Right lobe of liver (tissue), 6 donors: ENCODE results near the gene LAMB3. TPM values are rescaled to one million over a fixed set of nuclear protein-coding genes. Genes with fewer than 3 reads are reported as not detected.

Experiments
- ATAC-seq, 4 donors: fragments of 200-7000 bp; cut with Tn5 transposase; one replicate each; pipeline ENCODE4 v1.9.1; 2020; ENCODE audit warnings: mild to moderate bottlenecking in 4 of 4, moderate library complexity in 4 of 4
- DNase-seq, 3 donors: peaks; one replicate each; pipeline ENCODE4 v3.0.0-alpha.2; 2020
- H3K27ac ChIP-seq, 3 donors: fragments of 200-600 bp; one replicate each; pipeline ENCODE4 v1.8.0; 2022
- H3K27me3 ChIP-seq, 2 donors: fragments of 200-600 bp; one replicate each; pipeline ENCODE4 v1.8.0; 2022
- H3K36me3 ChIP-seq, 4 donors: fragments of 200-600 bp; sonication (generic) in 1 of 4; one replicate each; pipeline versions ENCODE4 v1.5.1 to v1.8.0; 2017 to 2022; ENCODE audit warnings: control low read depth in 1 of 4
- H3K4me1 ChIP-seq, 4 donors: fragments of 200-600 bp; sonication (generic) in 1 of 4; one replicate each; pipeline versions ENCODE4 v1.5.1 to v1.8.0; 2017 to 2022; ENCODE audit warnings: control low read depth in 1 of 4
- H3K4me3 ChIP-seq, 3 donors: fragments of 200-600 bp; one replicate each; pipeline ENCODE4 v1.8.0; 2022
- H3K9me3 ChIP-seq, 4 donors: fragments of 200-600 bp; sonication (generic) in 1 of 4; one replicate each; pipeline versions ENCODE4 v1.5.1 to v1.8.0; 2017 to 2022; ENCODE audit warnings: control low read depth in 1 of 4
- POLR2A ChIP-seq: fragments of 450-650 bp; IDR thresholded peaks from one replicate; pipeline ENCODE4 v1.6.1; 2017; ENCODE audit warnings: antibody characterized with exemption, mild to moderate bottlenecking
- WGBS: methylation state at CpG from one replicate; pipeline ENCODE4 v1.1.6; 2018; ENCODE audit warnings: low coverage, low lambda C conversion rate; ENCODE audit not compliant: insufficient coverage; ENCODE audit errors: missing lambda C conversion rate; 5-methylcytosine and 5-hydroxymethylcytosine counted together
- intact Hi-C, 2 donors: fragments of 100-400 bp; cut with DNase I; formaldehyde crosslinking; loops; one replicate each; pipeline versions ENCODE4 v1.11.2 to v1.14.1; 2022
- total RNA-seq, 6 experiments: library from RNA; depleted of rRNA in 2 of 6; stranded (reverse); fragments of >200 nt in 2 of 6; fragmentation: NEBNext Ultra II Directional in 3 of 6; extraction: Animal tissue kit (Norgen Biotek cat#: 25700) in 3 of 6; gene quantifications; one replicate each; pipeline versions ENCODE4 v1.1.0 to v1.2.4, GENCODE V29; 2016 to 2023
- TF ChIP-seq, protein P1 (sequence below), 4 donors: fragments of 200-600 bp in 3 of 4; fragments of 450-650 bp in 1 of 4; IDR thresholded peaks; one replicate each; pipeline versions ENCODE4 v1.5.1 to v1.8.0; 2016 to 2022; ENCODE audit warnings: antibody characterized with exemption in 4 of 4, mild to moderate bottlenecking in 2 of 4
- donor health status: DM: no; HTN: yes; CAD: no.
- donor health status: DM: no; HTN: no; CAD: no.
- donor health status: DM: no; HTN: no; CAD: no.
- donor health status: DM: no; HTN: yes; CAD: no.
- donor health status: DM: no; HTN: yes; CAD: no.

Gene LAMB3
- total RNA-seq, 6 experiments from 2014 or later: 5.0 to 14.6 (median 8.4) TPM

- H3K27ac ChIP-seq: peak within 1 kb of the TSS; percentile 25 to 81 (median 66)
- TF ChIP-seq, protein P1, sequence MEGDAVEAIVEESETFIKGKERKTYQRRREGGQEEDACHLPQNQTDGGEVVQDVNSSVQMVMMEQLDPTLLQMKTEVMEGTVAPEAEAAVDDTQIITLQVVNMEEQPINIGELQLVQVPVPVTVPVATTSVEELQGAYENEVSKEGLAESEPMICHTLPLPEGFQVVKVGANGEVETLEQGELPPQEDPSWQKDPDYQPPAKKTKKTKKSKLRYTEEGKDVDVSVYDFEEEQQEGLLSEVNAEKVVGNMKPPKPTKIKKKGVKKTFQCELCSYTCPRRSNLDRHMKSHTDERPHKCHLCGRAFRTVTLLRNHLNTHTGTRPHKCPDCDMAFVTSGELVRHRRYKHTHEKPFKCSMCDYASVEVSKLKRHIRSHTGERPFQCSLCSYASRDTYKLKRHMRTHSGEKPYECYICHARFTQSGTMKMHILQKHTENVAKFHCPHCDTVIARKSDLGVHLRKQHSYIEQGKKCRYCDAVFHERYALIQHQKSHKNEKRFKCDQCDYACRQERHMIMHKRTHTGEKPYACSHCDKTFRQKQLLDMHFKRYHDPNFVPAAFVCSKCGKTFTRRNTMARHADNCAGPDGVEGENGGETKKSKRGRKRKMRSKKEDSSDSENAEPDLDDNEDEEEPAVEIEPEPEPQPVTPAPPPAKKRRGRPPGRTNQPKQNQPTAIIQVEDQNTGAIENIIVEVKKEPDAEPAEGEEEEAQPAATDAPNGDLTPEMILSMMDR (IDR thresholded peaks at IDR 0.05): no peak
- peak; percentile 99 for TF ChIP-seq POLR2A
- no peaks in the 10 kb centered on the region for H3K36me3 ChIP-seq
- peak within 1 kb of the TSS; percentile 51 to 86 (median 75) for H3K4me3 ChIP-seq
- peak; percentile 89 to 97 (median 95) for DNase-seq
- 6% methylated on average over 5 of the region's 47 CpGs for WGBS
- H3K9me3 ChIP-seq: no peaks in the 10 kb centered on the region
- H3K27me3 ChIP-seq: no peaks in the 10 kb centered on the region
- H3K4me1 ChIP-seq: peaks cover 0 to 52% (median 23%) of the 10 kb centered on the region in 4 donors
- ATAC-seq: peak; percentile 71 to 88 (median 82)
- intact Hi-C loops: no loop called here
Measured at GRCh38 chr1:209674957-209675564, 22.8 kb upstream of the LAMB3 start, which contains the start of gene G0S2. Gene G0S2 (plus strand): TSS chr1:209675412. CDS start chr1:209675685, 273 bp downstream.

- peak overlapping the region; percentile 25 to 81 (median 52) for H3K27ac ChIP-seq
- no peaks in the 10 kb centered on the region for H3K27me3 ChIP-seq
- peak overlapping the region; percentile 4 to 86 (median 51) for H3K4me3 ChIP-seq
- no peaks in the 10 kb centered on the region for H3K9me3 ChIP-seq
- H3K4me1 ChIP-seq: peaks cover 0 to 52% (median 23%) of the 10 kb centered on the region in 4 donors
- ATAC-seq (peak; percentile 39 to 61 (median 45)), DNase-seq (peak; percentile 58 to 83 (median 67))
- intact Hi-C loops: no loop called here
- H3K36me3 ChIP-seq: no peaks in the 10 kb centered on the region
- TF ChIP-seq POLR2A: peak; percentile 4
- TF ChIP-seq, protein P1 (IDR thresholded peaks at IDR 0.05): no peak
- 9% methylated on average over 7 of the region's 7 CpGs for WGBS
Measured at GRCh38 chr1:209673631-209674417, 21.6 kb upstream of the LAMB3 start.

DNA sequence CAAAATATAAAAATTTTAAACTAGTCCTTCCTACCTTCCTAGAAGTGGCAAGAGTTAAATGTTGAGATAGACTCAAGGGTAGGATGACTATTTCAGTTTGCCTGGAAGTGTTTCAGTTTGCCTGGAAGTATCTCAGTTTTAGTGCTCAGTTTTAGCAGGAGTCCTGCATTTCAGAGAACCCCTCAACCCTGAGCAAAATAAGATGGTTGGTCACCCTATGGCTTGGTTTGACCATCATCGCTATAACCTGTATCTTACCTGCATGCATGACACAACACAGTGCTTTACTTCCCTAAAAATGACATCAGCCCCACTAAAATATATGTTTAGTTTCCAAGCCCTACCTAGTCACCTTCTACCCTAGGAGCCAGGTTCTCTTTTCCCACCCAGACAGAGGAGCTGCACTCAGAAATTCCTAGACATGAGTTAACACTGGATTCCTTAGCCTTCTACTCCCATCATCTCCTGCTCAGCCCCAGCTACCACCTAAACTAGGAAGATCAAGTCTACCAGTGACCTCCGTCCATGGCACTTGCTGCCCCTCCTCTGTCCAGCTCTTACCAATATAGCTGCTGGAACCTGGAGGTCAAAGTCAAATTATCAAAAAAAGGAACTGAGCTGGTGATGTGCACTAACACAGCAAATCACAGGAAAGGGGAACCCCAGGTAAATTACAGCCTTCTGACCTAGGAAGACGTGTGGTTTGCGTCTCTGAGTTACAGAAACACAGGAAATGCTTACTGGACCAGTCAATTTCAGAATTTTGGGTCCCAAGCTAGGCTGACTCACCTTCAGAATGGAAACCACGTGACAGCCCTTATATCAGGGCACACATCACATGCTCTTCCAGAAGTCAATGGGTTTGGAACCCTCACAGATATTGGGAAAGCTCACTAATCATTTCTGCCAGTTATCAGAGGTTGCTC, 20.7 kb upstream of the LAMB3 start:
- H3K36me3 ChIP-seq: no peaks in the 10 kb centered on the region
- DNase-seq (no peak), ATAC-seq (peak in 3 of 4 donors; percentile 2 to 29 (median 13))
- no peaks in the 10 kb centered on the region for H3K27me3 ChIP-seq
- no peaks in the 10 kb centered on the region for H3K9me3 ChIP-seq
- TF ChIP-seq, protein P1 (IDR thresholded peaks at IDR 0.05): no peak
- TF ChIP-seq POLR2A: peak; percentile 63
- intact Hi-C loops: no loop called here
- peak overlapping the region in 1 of 3 donors; percentile 4 for H3K4me3 ChIP-seq
- WGBS: 21% methylated on average over 5 of the region's 5 CpGs
- H3K4me1 ChIP-seq: peaks cover 0 to 52% (median 24%) of the 10 kb centered on the region in 4 donors
- H3K27ac ChIP-seq: peak overlapping the region; percentile 45 to 81 (median 52)

GRCh38 chr1:209670441-209671082, 18.3 kb upstream of the LAMB3 start:
- 23% methylated on average over 1 of the region's 1 CpG for WGBS
- Histone ChIP-seq H3K27me3 (no peaks in the 10 kb centered on the region), H3K4me3 (no peak overlapping the region), H3K36me3 (no peaks in the 10 kb centered on the region), H3K4me1 (peaks cover 0 to 63% (median 26%) of the 10 kb centered on the region in 4 donors), H3K27ac (no peak overlapping the region), H3K9me3 (no peaks in the 10 kb centered on the region)
- intact Hi-C loops: no loop called here
- DNase-seq (peak; percentile 33 to 79 (median 65)), ATAC-seq (peak; percentile 1 to 54 (median 14))
- no peak for TF ChIP-seq POLR2A
- TF ChIP-seq, protein P1 (IDR thresholded peaks at IDR 0.05): no peak
